HepG2 (cell line): Measurements from ENCODE around the gene GRM7. TPM values are rescaled to one million over a fixed set of nuclear protein-coding genes. Genes with fewer than 3 reads are reported as not detected.

Experiments used
- ATAC-seq: fragments of 200-7000 bp; cut with Tn5 transposase; 3 replicates; pipeline ENCODE4 v1.9.1; 2020; ENCODE audit warnings: mild to moderate bottlenecking, moderate library complexity
- BruUV-seq: library from RNA; stranded (reverse); fragments of 400-500 nt; replicated peaks from 2 replicates; lab custom pipeline; 2021; lab: Mats Ljungman, UMichigan
- CTCF ChIA-PET: fragments of 300-600 bp; formaldehyde crosslinking; extraction: SDS; loops from one replicate; lab custom pipeline; 2021; ENCODE audit warnings: low total read pairs, inconsistent platforms, low intra/inter-chr PET ratio; lab: Yijun Ruan, JAX
- POLR2A ChIA-PET: fragments of 350-600 bp; sonication (Branson Sonifier 250); formaldehyde crosslinking; loops from one replicate; lab custom pipeline; 2020; ENCODE audit warnings: antibody characterized with exemption, inconsistent platforms; lab: Yijun Ruan, JAX
- DNase-seq: peaks from one replicate; pipeline ENCODE4 v3.0.0-alpha.2; 2015; ENCODE audit warnings: low spot score
- FAIRE-seq: peaks from 3 replicates; lab custom pipeline; 2011; peaks lifted over from hg19 to GRCh38; lab: Jason Lieb, UNC
- H2AFZ ChIP-seq: one replicate; pipeline ENCODE4 v1.6.1; 2011; ENCODE audit warnings: low read length, inconsistent platforms
- H3K27ac ChIP-seq: fragments of 300-600 bp; 3 replicates; pipeline ENCODE4 v1.8.0; 2011; ENCODE audit warnings: mixed run types, mild to moderate bottlenecking, mixed read lengths, low read length, inconsistent platforms; ENCODE audit not compliant: insufficient read depth; ENCODE audit errors: extremely low read length
- H3K27me3 ChIP-seq, 2 experiments: fragments of 200-600 bp in 1 of 2; 2 replicates in 1 of 2; 3 replicates in 1 of 2; pipeline versions ENCODE4 v1.6.0 to v1.8.0; 2011; ENCODE audit warnings: low read length in 2 of 2, mild to moderate bottlenecking in 2 of 2, moderate library complexity in 2 of 2, inconsistent platforms in 1 of 2; ENCODE audit not compliant: insufficient read depth in 2 of 2, control insufficient read depth in 1 of 2
- H3K36me3 ChIP-seq, 2 experiments: fragments of 200-600 bp in 1 of 2; replicated peaks in 1 of 2; 2 replicates in 1 of 2; 3 replicates in 1 of 2; pipeline versions ENCODE4 v1.5.1 to v1.8.0; 2011; ENCODE audit warnings: low read length in 2 of 2, inconsistent platforms in 1 of 2; ENCODE audit not compliant: insufficient read depth in 2 of 2, control insufficient read depth in 1 of 2
- H3K4me1 ChIP-seq: 2 replicates; pipeline ENCODE4 v1.5.1; 2012; ENCODE audit warnings: low read length, inconsistent platforms; ENCODE audit not compliant: insufficient read depth
- H3K4me2 ChIP-seq: 2 replicates; pipeline ENCODE4 v1.6.0; 2011; ENCODE audit warnings: low read depth, low read length, inconsistent platforms
- H3K4me3 ChIP-seq, 3 experiments: fragments of 200-600 bp in 1 of 3; sonication (generic), shearing (Covaris generic) in 1 of 3; replicated peaks in 1 of 3; 2 replicates each; pipeline ENCODE4 v1.5.1; 2011 to 2016; ENCODE audit warnings: low read length in 3 of 3, inconsistent platforms in 2 of 3, low read depth in 2 of 3, mild to moderate bottlenecking in 2 of 3, control low read depth in 1 of 3, mixed read lengths in 1 of 3; ENCODE audit not compliant: insufficient read depth in 1 of 3
- H3K79me2 ChIP-seq: one replicate; pipeline ENCODE4 v1.6.1; 2011; ENCODE audit warnings: low read length, inconsistent platforms; ENCODE audit not compliant: insufficient read depth
- H3K9ac ChIP-seq: 2 replicates; pipeline ENCODE4 v1.6.0; 2011; ENCODE audit warnings: mild to moderate bottlenecking, low read depth, low read length, inconsistent platforms; ENCODE audit not compliant: insufficient read depth
- H3K9me3 ChIP-seq: 2 replicates; pipeline ENCODE4 v1.5.1; 2012; ENCODE audit warnings: mild to moderate bottlenecking, low read length
- H4K20me1 ChIP-seq: 2 replicates; pipeline ENCODE4 v1.6.0; 2011; ENCODE audit warnings: inconsistent platforms, mild to moderate bottlenecking, low read length, moderate library complexity; ENCODE audit not compliant: insufficient read depth
- CCAR2 ChIP-seq: fragments of 200-400 bp; formaldehyde crosslinking; optimal IDR thresholded peaks from 2 replicates; pipeline ENCODE3; 2018; ENCODE audit warnings: low read depth, mild to moderate bottlenecking, low read length, moderate library complexity
- DMAP1 ChIP-seq: IDR thresholded peaks from 2 replicates; pipeline ENCODE4 v1.6.1; 2016
- FOSL1 ChIP-seq: sonication (generic); formaldehyde crosslinking; IDR thresholded peaks from 2 replicates; pipeline ENCODE4 v1.9.0; 2021; ENCODE audit warnings: missing genetic modification reagents, borderline replicate concordance
- GABPA ChIP-seq, 2 experiments: IDR thresholded peaks; 2 replicates each; pipeline ENCODE4 v1.6.1; 2011 to 2016; ENCODE audit warnings: low read depth in 2 of 2, low read length in 1 of 2, missing biosample characterization in 1 of 2, missing genetic modification characterization in 1 of 2
- GTF3A ChIP-seq: sonication (generic); formaldehyde crosslinking; conservative IDR thresholded peaks from 2 replicates; pipeline ENCODE4 v1.4.0; 2020; ENCODE audit warnings: mild to moderate bottlenecking, missing genetic modification reagents
- HNF4A ChIP-seq: sonication (generic); formaldehyde crosslinking; IDR thresholded peaks from 2 replicates; pipeline ENCODE4 v1.4.0; 2020; ENCODE audit warnings: missing genetic modification reagents
- MAFK ChIP-seq, 2 experiments: IDR thresholded peaks in 1 of 2; conservative IDR thresholded peaks in 1 of 2; 2 replicates each; pipeline ENCODE4 v1.6.1; 2011; ENCODE audit warnings: improper control_type of control experiment in 2 of 2, low read length in 2 of 2
- NPAS2 ChIP-seq: sonication (generic); formaldehyde crosslinking; IDR thresholded peaks from 2 replicates; pipeline ENCODE4 v1.8.0; 2022; ENCODE audit warnings: mild to moderate bottlenecking, missing genetic modification reagents, borderline replicate concordance
- REL ChIP-seq: sonication (generic); formaldehyde crosslinking; conservative IDR thresholded peaks from 2 replicates; pipeline ENCODE4 v1.8.0; 2022; ENCODE audit warnings: mild to moderate bottlenecking, missing genetic modification reagents, moderate library complexity
- ZNF354B ChIP-seq: sonication (generic); formaldehyde crosslinking; IDR thresholded peaks from 2 replicates; pipeline ENCODE4 v1.8.0; 2022; ENCODE audit warnings: mild to moderate bottlenecking, missing genetic modification reagents
- ZNF383 ChIP-seq: sonication (generic); formaldehyde crosslinking; IDR thresholded peaks from 2 replicates; pipeline ENCODE4 v1.4.0; 2020; ENCODE audit warnings: missing genetic modification reagents, mild to moderate bottlenecking, borderline replicate concordance
- ZNF530 ChIP-seq: sonication (generic); formaldehyde crosslinking; IDR thresholded peaks from 2 replicates; pipeline ENCODE4 v1.5.0; 2020; ENCODE audit warnings: low read depth, mild to moderate bottlenecking, missing genetic modification reagents
- ZNF589 ChIP-seq: sonication (generic); formaldehyde crosslinking; conservative IDR thresholded peaks from 2 replicates; pipeline ENCODE4 v1.8.0; 2022; ENCODE audit warnings: mild to moderate bottlenecking, moderate library complexity, missing genetic modification reagents
- ZNF644 ChIP-seq: IDR thresholded peaks from 2 replicates; pipeline ENCODE4 v1.6.1; 2016; ENCODE audit warnings: low read depth
- ZNF761 ChIP-seq: sonication (generic); formaldehyde crosslinking; conservative IDR thresholded peaks from 2 replicates; pipeline ENCODE4 v1.4.0; 2020; ENCODE audit warnings: mild to moderate bottlenecking, missing genetic modification reagents
- ZNF773 ChIP-seq: sonication (generic); formaldehyde crosslinking; IDR thresholded peaks from 2 replicates; pipeline ENCODE4 v1.4.0; 2020; ENCODE audit warnings: missing genetic modification reagents, borderline replicate concordance
- WGBS: methylation state at CpG from one replicate; pipeline ENCODE4 v1.1.6; 2017; ENCODE audit warnings: low lambda C conversion rate; 5-methylcytosine and 5-hydroxymethylcytosine counted together
- in situ Hi-C: cut with HindIII; loops from 2 replicates; pipeline ENCODE4 v1.10.0; 2017; ENCODE audit warnings: low pct_unique_long_range_greater_than_20kb; ENCODE audit not compliant: extremely low pct_ligation_motif_present
- intact Hi-C: fragments of 100-400 bp; cut with micrococcal nuclease; formaldehyde crosslinking; loops from one replicate; pipeline ENCODE4 v1.10.0; 2022; ENCODE audit not compliant: unreplicated experiment
- polyA plus RNA-seq, 8 experiments: library from polyadenylated mRNA; depleted of rRNA in 3 of 8; stranded (reverse) in 7 of 8; unstranded in 1 of 8; fragments of >200 nt; fragmentation: Illumina TruSeq in 4 of 8; extraction: Trizol in 4 of 8; gene quantifications; 2 replicates each; pipeline versions ENCODE4 v1.2.1 to v1.2.3, GENCODE V29; 2011 to 2016; ENCODE audit warnings: low read depth in 4 of 8, missing spikeins in 1 of 8, mixed read lengths in 1 of 8; ENCODE audit not compliant: insufficient read depth in 1 of 8
- total RNA-seq, 5 experiments: library from RNA; depleted of rRNA; stranded (reverse); fragments of >200 nt; fragmentation: Illumina TruSeq; extraction: Trizol; gene quantifications; 2 replicates each; pipeline ENCODE4 v1.2.3, GENCODE V29; 2016; ENCODE audit warnings: low read depth in 1 of 5

GRM7 gene
- total and polyA plus RNA-seq, 2 of the 13 experiments (the other 11 are each of a cell fraction or from before 2014, with no cell fraction given): not detected

GRCh38 chr3:7190095-7190494, 329.2 kb downstream of the GRM7 start:
- Histone ChIP-seq H2AFZ (no peak overlapping the region), H3K9ac (no peak overlapping the region), H3K27ac (no peak overlapping the region), H3K4me3 (no peak overlapping the region), H3K36me3 (no peaks in the 10 kb centered on the region), H4K20me1 (no peaks in the 10 kb centered on the region), H3K9me3 (peaks cover 82% of the 10 kb centered on the region), H3K79me2 (no peaks in the 10 kb centered on the region), H3K4me1 (no peaks in the 10 kb centered on the region), H3K4me2 (no peak overlapping the region), H3K27me3 (no peaks in the 10 kb centered on the region)
- ATAC-seq: no peak
- ChIA-PET CTCF (no interaction called here), POLR2A (no interaction called here)
- in situ Hi-C loops: no loop called here
- intact Hi-C loops: no loop called here
- no peak for TF ChIP-seq MAFK (conservative IDR thresholded peaks at IDR 0.05 in 1 of 2, IDR thresholded peaks at IDR 0.05 in 1 of 2; ENCODE audit: low read length in 2 of 2)
- no peak for TF ChIP-seq ZNF644 (CRISPR knock-in tag)
- TF ChIP-seq CCAR2: no peak
- no peak for TF ChIP-seq NPAS2 (CRISPR knock-in tag)
- TF ChIP-seq ZNF773 (CRISPR knock-in tag): no peak
- no peak for TF ChIP-seq ZNF354B (CRISPR knock-in tag)
- TF ChIP-seq FOSL1 (CRISPR knock-in tag): no peak
- no peak for TF ChIP-seq ZNF761 (CRISPR knock-in tag)
- TF ChIP-seq ZNF589: no peak
- no peak for TF ChIP-seq ZNF383 (CRISPR knock-in tag)
- no peak for TF ChIP-seq DMAP1 (CRISPR knock-in tag)
- TF ChIP-seq GTF3A (CRISPR knock-in tag): no peak
- no peak for TF ChIP-seq HNF4A (CRISPR knock-in tag)
- TF ChIP-seq REL (CRISPR knock-in tag): no peak
- TF ChIP-seq ZNF530 (CRISPR knock-in tag): no peak
- TF ChIP-seq GABPA (IDR thresholded peaks at IDR 0.05; ENCODE audit: low read depth, low read length): no peak
- TF ChIP-seq GABPA (CRISPR knock-in tag; IDR thresholded peaks at IDR 0.05; ENCODE audit: low read depth): no peak
- DNase-seq: no peak
- BruUV-seq: no TSS peak
- no peak for FAIRE-seq
- 28% methylated on average over 4 of the region's 4 CpGs for WGBS
